ENCODE results near the gene IRGC. TPM values are rescaled to one million over a fixed set of nuclear protein-coding genes. Genes with fewer than 3 reads are reported as not detected.

IRGC gene
- polyA plus RNA-seq, 1 experiment, result not detected

DNA sequence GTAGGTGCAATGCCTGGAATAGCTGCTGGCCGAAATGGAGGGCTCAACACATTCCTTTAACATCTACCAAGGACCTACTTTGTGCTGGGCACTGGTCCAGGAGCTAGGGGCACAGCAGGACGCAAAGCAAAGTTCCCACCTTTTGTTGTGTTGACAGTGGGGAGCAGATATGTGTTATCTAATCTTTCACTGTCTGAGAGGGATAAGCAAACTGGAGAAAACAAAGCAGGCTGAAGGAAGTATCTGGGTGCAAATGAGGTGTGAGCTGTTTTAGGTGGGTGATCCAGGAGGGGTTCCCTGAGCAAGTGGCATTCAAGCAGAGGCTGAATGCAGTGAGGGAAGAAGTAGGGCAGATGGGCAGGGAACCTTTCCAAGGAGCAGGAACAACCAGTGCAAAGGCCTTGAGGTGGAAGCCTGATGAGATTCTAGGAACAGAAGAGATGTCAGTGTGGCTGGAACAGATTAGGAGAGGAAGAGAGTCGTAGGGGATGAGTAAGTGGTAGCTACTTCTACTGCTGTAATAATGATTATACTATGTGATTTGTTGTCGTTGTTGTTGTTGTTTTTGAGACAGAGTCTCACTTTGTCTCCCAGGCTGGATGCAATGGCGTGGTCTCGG, 43.7 kb upstream of the IRGC start:
- CTCF ChIA-PET, result interaction anchor here (1.0 to 1.4 kb wide), 2 partner anchors 22 to 50 kb away, joined by 3 read pairs; no protein-coding TSS in a partner anchor
- Histone ChIP-seq H3K4me3 (ENCODE audit: low read depth, low read length) (no peak overlapping the region), H3K36me3 (ENCODE audit: control insufficient read depth, insufficient read depth, low read length) (peaks cover 3% of the 10 kb centered on the region), H3K27me3 (ENCODE audit: control insufficient read depth, insufficient read depth, low read length) (no peaks in the 10 kb centered on the region)
- TF ChIP-seq, protein P1, sequence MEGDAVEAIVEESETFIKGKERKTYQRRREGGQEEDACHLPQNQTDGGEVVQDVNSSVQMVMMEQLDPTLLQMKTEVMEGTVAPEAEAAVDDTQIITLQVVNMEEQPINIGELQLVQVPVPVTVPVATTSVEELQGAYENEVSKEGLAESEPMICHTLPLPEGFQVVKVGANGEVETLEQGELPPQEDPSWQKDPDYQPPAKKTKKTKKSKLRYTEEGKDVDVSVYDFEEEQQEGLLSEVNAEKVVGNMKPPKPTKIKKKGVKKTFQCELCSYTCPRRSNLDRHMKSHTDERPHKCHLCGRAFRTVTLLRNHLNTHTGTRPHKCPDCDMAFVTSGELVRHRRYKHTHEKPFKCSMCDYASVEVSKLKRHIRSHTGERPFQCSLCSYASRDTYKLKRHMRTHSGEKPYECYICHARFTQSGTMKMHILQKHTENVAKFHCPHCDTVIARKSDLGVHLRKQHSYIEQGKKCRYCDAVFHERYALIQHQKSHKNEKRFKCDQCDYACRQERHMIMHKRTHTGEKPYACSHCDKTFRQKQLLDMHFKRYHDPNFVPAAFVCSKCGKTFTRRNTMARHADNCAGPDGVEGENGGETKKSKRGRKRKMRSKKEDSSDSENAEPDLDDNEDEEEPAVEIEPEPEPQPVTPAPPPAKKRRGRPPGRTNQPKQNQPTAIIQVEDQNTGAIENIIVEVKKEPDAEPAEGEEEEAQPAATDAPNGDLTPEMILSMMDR (IDR thresholded peaks at IDR 0.05; ENCODE audit: insufficient read depth, low read depth, low read length), result no peak
- no peak for DNase-seq (ENCODE audit: low read depth)
- POLR2A ChIA-PET, result no interaction called here

DNA sequence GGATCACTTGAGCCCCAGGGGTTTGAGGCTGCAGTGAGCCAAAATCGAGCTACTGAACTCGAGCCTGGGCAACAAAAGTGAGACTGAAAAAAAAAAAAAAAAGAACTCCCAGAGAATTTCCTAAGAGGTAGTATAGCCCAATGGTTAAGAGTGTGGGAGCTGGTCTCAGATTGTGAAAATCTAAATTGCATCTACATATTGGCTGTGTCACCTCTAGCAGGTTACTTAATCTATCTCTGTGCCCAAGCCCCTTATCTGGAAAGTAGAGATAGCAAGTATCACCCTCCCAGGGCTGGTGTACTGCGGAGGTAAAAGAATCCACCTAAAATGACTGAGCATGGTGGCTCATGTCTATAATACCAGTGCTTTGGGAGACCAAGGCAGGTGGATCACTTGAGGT, 42.2 kb upstream of the IRGC start:
- H3K36me3 ChIP-seq (ENCODE audit: control insufficient read depth, insufficient read depth, low read length), result no peaks in the 10 kb centered on the region
- no peak overlapping the region for H3K4me3 ChIP-seq (ENCODE audit: low read depth, low read length)
- DNase-seq (ENCODE audit: low read depth), result no peak
- ChIA-PET CTCF (interaction anchor here (0.9 to 1.4 kb wide), 3 partner anchors 48 to 101 kb away, joined by 3 to 4 read pairs (median 3); no protein-coding TSS in a partner anchor), POLR2A (no interaction called here)
- no peaks in the 10 kb centered on the region for H3K27me3 ChIP-seq (ENCODE audit: control insufficient read depth, insufficient read depth, low read length)
- TF ChIP-seq, protein P1 (IDR thresholded peaks at IDR 0.05; ENCODE audit: insufficient read depth, low read depth, low read length), result no peak

DNA sequence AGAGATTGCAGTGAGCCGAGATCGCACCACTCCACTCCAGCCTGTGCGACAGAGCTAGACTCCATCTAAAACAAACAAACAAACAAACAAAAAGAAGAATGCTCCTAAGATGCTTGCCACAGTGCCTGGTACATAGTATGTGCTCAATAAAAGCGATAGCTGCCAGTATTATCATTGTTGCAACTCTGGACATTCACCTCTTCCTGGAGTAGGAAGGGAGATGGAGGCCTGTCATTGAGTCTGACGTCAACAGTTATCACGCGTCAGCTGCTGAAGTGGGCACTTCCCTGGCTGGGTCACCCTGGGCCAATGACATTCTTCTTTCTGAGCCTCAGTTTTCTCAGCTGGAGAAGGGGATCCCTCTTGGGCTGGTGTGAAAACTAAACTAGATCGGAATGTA, 41.7 kb upstream of the IRGC start:
- no peak overlapping the region for H3K4me3 ChIP-seq (ENCODE audit: low read depth, low read length)
- POLR2A ChIA-PET, result no interaction called here
- H3K27me3 ChIP-seq (ENCODE audit: control insufficient read depth, insufficient read depth, low read length), result no peaks in the 10 kb centered on the region
- no peak for DNase-seq (ENCODE audit: low read depth)
- CTCF ChIA-PET, result interaction anchor here (0.9 to 1.2 kb wide), 2 partner anchors 95 to 100 kb away, joined by 3 to 4 read pairs; no protein-coding TSS in a partner anchor
- TF ChIP-seq, protein P1 (IDR thresholded peaks at IDR 0.05; ENCODE audit: insufficient read depth, low read depth, low read length), result no peak
- no peaks in the 10 kb centered on the region for H3K36me3 ChIP-seq (ENCODE audit: control insufficient read depth, insufficient read depth, low read length)

DNA sequence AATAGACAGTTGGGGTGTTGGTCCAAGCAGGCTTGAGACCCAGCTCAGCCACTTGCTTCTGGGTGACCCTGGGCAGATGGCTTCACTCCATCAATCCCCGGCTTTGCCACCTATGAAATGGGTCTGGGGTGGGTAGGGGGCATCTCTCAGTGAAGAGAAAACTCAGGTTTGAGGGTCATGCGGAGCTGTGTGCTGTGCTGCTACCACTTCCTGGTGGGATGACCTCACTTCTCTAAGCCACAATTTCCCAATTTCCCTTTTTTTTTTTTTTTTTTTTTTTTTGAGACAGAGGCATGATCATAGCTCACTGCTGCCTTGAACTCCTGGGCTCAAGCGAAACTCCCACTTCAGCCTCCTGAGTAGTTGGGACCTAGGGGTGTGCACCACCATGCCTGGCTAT, 41.3 kb upstream of the IRGC start:
- Histone ChIP-seq H3K36me3 (ENCODE audit: control insufficient read depth, insufficient read depth, low read length) (no peaks in the 10 kb centered on the region), H3K27me3 (ENCODE audit: control insufficient read depth, insufficient read depth, low read length) (no peaks in the 10 kb centered on the region), H3K4me3 (ENCODE audit: low read depth, low read length) (no peak overlapping the region)
- ChIA-PET CTCF (interaction anchor here (0.9 to 1.2 kb wide), 2 partner anchors 94 to 100 kb away, joined by 3 to 4 read pairs; no protein-coding TSS in a partner anchor), POLR2A (no interaction called here)
- TF ChIP-seq, protein P1 (IDR thresholded peaks at IDR 0.05; ENCODE audit: insufficient read depth, low read depth, low read length), result no peak
- DNase-seq (ENCODE audit: low read depth), result no peak

DNA sequence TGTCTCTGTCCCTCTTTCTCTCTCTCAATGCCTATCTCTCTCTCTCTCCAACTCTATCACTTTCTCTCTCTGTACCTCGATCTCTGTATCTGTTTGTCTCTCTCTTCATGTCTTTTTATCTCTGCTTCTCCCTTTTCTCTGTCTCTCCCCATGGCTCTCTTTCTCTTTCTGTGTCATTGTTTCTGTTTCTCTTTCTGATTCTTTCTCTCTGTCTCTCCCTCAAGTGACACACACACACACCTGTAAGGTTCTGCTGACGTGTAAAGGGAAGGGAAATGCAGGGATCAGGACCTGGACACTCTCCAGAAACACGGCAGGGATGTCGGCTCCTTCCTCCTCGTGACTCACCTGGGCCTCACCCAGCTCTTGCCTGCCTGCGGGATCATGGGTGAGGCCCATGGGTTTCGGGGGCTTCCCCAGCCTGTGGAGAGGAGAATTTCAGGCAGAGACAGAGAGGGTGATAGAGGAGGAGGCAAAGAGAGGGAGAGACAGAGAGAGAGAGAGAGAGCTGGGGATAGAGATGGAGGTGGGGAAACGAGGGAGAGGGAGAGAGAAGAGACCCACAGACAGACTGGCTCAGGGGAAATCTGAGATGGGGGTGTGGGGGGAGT, 40.5 kb upstream of the IRGC start:
- POLR2A ChIA-PET, result no interaction called here
- CTCF ChIA-PET, result interaction anchor here (0.7 kb wide), 1 partner anchor 1042 kb away, joined by 3 read pairs; no protein-coding TSS in a partner anchor
- H3K27me3 ChIP-seq (ENCODE audit: control insufficient read depth, insufficient read depth, low read length), result no peaks in the 10 kb centered on the region
- no peaks in the 10 kb centered on the region for H3K36me3 ChIP-seq (ENCODE audit: control insufficient read depth, insufficient read depth, low read length)
- DNase-seq (ENCODE audit: low read depth), result no peak
- H3K4me3 ChIP-seq (ENCODE audit: low read depth, low read length), result no peak overlapping the region
- TF ChIP-seq, protein P1 (IDR thresholded peaks at IDR 0.05; ENCODE audit: insufficient read depth, low read depth, low read length), result no peak
